EH (cell line): ENCODE data around the gene LSM8.
"Not testable (repeated sequence)": the region's sequence is repeated elsewhere in the genome, so short reads cannot be mapped to it uniquely, and the experiment has no call there.

Experiments used
- DNase-seq: peaks from one replicate; pipeline ENCODE4 v3.0.0-alpha.2; 2015; ENCODE audit warnings: low read depth

LSM8 gene

GRCh38 chr7:118214051-118214832 lies 30.3 kb downstream of the LSM8 start:
- peak; percentile 78 for DNase-seq

- DNase-seq, result no peak
Observed at GRCh38 chr7:118214833-118215182, 30.8 kb downstream of the LSM8 start.

- DNase-seq, result no peak
Observed at GRCh38 chr7:118217210-118217619, 33.3 kb downstream of the LSM8 start.

- no peak for DNase-seq
Observed at GRCh38 chr7:118218413-118219156, 34.6 kb downstream of the LSM8 start.

- no peak for DNase-seq
Observed at GRCh38 chr7:118219157-118219512, 35.2 kb downstream of the LSM8 start.

- no peak for DNase-seq
Observed at GRCh38 chr7:118220583-118220982, 36.6 kb downstream of the LSM8 start.

- DNase-seq, result no peak
Observed at GRCh38 chr7:118222591-118222990, 38.6 kb downstream of the LSM8 start.

GRCh38 chr7:118224521-118224920 lies 40.6 kb downstream of the LSM8 start, which contains the start of gene ANKRD7:
TSS of gene ANKRD7 (plus strand) at chr7:118224704. CDS start at chr7:118224831, 127 bp downstream.
- no peak for DNase-seq

GRCh38 chr7:118232837-118233236 lies 48.9 kb downstream of the LSM8 start:
- no peak for DNase-seq

GRCh38 chr7:118233799-118234198 lies 49.8 kb downstream of the LSM8 start:
- no peak for DNase-seq

GRCh38 chr7:118239014-118239413 lies 55.0 kb downstream of the LSM8 start:
- no peak for DNase-seq

GRCh38 chr7:118240320-118240719 lies 56.4 kb downstream of the LSM8 start:
- DNase-seq, result not testable (repeated sequence)
